Dendritic cell treated with granulocyte-macrophage colony-stimulating factor and Interleukin-4, amounts not matched to agents 40 ng/mL and 50 ng/mL, for 4 days (primary cell): ENCODE measurements around the gene MS4A2.
"Not testable (repeated sequence)": the region's sequence is repeated elsewhere in the genome, so short reads cannot be mapped to it uniquely, and the experiment has no call there.

Source experiments
- H3K27ac Mint-ChIP-seq: one replicate; pipeline ENCODE4 v1.8.0; 2022; ENCODE audit warnings: mild to moderate bottlenecking, mixed read lengths
- H3K27me3 Mint-ChIP-seq: one replicate; pipeline ENCODE4 v1.8.0; 2022; ENCODE audit warnings: mild to moderate bottlenecking, mixed read lengths
- H3K36me3 Mint-ChIP-seq: one replicate; pipeline ENCODE4 v1.8.0; 2022; ENCODE audit warnings: low read depth, mixed read lengths
- H3K4me1 Mint-ChIP-seq: one replicate; pipeline ENCODE4 v1.8.0; 2022; ENCODE audit warnings: low read depth, mixed read lengths
- H3K4me3 Mint-ChIP-seq: one replicate; pipeline ENCODE4 v1.8.0; 2022; ENCODE audit warnings: mild to moderate bottlenecking, moderate library complexity, mixed read lengths
- H3K9me3 Mint-ChIP-seq: one replicate; pipeline ENCODE4 v1.8.0; 2022; ENCODE audit warnings: mixed read lengths
- intact Hi-C: fragments of 100-400 bp; cut with micrococcal nuclease; formaldehyde crosslinking; loops from one replicate; pipeline ENCODE4 v1.15.0; 2022

Gene MS4A2

DNA sequence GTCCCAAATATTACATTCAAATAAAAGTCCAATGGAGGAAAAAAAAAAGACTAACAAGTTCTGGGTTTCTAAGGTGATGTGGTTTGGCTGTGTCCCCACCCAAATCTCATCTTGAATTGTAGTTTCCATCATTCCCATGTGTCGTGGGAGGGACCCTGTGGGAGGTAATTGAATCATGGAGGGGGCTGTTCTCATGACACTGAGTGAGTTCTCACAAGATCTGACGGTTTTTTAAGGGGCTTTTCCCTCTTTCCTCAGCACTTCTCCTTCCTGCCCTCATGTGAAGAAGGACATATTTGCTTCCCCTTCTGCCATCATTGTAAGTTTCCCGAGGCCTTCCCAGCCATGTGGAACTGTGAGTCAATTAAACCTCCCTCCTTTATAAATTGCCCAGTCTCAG lies 7.9 kb upstream of the MS4A2 start:
- peaks cover 33% of the 10 kb centered on the region for H3K9me3 Mint-ChIP-seq
- intact Hi-C loops: no loop called here
- H3K4me1 Mint-ChIP-seq: peaks cover 28% of the 10 kb centered on the region
- no peak overlapping the region for H3K4me3 Mint-ChIP-seq
- H3K27me3 Mint-ChIP-seq: no peaks in the 10 kb centered on the region
- no peaks in the 10 kb centered on the region for H3K36me3 Mint-ChIP-seq
- no peak overlapping the region for H3K27ac Mint-ChIP-seq

DNA sequence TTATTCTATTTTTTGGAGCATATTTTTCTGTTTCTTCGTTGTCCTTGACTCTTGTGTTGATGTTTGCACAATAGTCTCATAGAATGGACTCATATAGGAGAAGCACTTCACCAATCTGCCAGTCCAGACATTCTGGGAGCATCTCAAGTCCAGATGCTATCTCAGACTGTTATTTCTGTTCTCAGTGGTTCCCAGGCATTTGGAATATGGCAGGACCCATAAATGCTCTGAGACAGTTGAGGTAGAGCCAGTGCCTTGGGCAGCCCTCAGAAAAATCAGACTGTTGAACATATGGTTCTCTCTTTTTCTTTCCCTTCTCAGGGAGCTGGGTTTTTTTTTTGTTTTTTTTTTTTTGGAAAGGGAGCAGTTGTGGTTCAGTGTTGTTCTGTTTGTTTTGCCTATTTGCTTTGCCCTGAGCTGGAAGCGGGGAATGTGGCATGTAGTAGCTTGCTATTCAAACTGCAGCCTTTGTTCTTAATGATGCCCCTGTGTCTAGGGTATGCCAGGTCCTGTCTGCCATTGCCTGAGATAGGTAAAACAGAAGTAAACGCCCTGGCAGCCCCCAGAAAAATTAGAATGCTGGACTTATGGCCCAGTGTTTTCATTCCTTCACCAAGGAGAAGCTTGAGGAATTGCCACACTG lies 3.7 kb upstream of the MS4A2 start:
- no peak overlapping the region for H3K4me3 Mint-ChIP-seq
- no peaks in the 10 kb centered on the region for H3K36me3 Mint-ChIP-seq
- intact Hi-C loops: no loop called here
- H3K4me1 Mint-ChIP-seq: peaks cover 12% of the 10 kb centered on the region
- H3K27ac Mint-ChIP-seq: no peak overlapping the region
- peaks cover 14% of the 10 kb centered on the region for H3K9me3 Mint-ChIP-seq
- no peaks in the 10 kb centered on the region for H3K27me3 Mint-ChIP-seq

DNA sequence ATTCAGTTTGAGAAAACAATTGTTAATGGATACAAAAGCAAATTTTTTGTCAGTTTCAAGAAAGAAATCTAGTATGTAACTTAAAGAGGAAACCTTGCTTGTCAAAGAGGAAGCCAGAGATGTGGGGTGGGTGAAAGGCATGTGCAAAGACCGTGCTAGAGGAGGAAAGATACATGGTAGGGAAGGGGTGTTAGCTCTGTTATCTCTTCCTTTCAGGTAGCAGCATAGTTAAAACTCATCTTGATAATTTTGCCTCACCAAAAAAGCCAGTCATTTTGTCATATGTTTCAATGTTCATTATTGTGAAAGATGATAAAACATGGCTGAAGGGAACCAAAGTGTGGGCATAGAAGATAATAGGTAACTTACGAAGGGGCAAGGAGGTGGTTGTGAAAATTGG lies 2.6 kb upstream of the MS4A2 start:
- intact Hi-C loops: no loop called here
- no peaks in the 10 kb centered on the region for H3K36me3 Mint-ChIP-seq
- H3K9me3 Mint-ChIP-seq: peaks cover 2% of the 10 kb centered on the region
- H3K27me3 Mint-ChIP-seq: no peaks in the 10 kb centered on the region
- no peak overlapping the region for H3K4me3 Mint-ChIP-seq
- peaks cover 7% of the 10 kb centered on the region for H3K4me1 Mint-ChIP-seq
- H3K27ac Mint-ChIP-seq: no peak overlapping the region

DNA sequence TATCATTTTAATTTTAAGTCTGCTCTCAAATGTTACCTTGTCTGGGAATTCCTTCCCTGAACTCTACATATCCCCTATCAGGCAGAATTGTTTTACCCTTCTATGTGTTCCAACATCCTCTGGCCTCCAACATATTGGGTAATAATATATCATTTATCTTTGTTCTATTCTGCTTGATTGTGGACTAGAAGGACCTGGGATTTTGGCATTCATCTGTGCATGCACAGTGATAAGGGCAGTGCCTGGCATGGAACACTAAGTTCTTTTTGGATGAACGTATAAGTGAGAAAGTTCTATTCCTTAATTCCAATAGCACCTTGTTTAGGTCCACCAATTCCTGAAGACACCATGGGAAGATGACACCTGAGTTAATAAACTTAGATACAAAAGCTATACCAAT lies 1.2 kb upstream of the MS4A2 start:
- intact Hi-C loops: no loop called here
- peaks cover 7% of the 10 kb centered on the region for H3K4me1 Mint-ChIP-seq
- no peaks in the 10 kb centered on the region for H3K36me3 Mint-ChIP-seq
- no peaks in the 10 kb centered on the region for H3K9me3 Mint-ChIP-seq
- no peak overlapping the region for H3K27ac Mint-ChIP-seq
- no peak overlapping the region for H3K4me3 Mint-ChIP-seq
- H3K27me3 Mint-ChIP-seq: no peaks in the 10 kb centered on the region

DNA sequence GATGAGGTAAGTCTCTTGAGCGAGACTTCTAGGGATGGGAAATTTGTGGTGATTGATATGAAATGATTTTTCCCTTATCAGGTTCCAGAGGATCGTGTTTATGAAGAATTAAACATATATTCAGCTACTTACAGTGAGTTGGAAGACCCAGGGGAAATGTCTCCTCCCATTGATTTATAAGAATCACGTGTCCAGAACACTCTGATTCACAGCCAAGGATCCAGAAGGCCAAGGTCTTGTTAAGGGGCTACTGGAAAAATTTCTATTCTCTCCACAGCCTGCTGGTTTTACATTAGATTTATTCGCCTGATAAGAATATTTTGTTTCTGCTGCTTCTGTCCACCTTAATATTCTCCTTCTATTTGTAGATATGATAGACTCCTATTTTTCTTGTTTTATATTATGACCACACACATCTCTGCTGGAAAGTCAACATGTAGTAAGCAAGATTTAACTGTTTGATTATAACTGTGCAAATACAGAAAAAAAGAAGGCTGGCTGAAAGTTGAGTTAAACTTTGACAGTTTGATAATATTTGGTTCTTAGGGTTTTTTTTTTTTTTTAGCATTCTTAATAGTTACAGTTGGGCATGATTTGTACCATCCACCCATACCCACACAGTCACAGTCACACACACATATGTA lies 7.1 kb downstream of the MS4A2 start:
- no peaks in the 10 kb centered on the region for H3K4me1 Mint-ChIP-seq
- no peaks in the 10 kb centered on the region for H3K36me3 Mint-ChIP-seq
- no peak overlapping the region for H3K27ac Mint-ChIP-seq
- no peaks in the 10 kb centered on the region for H3K27me3 Mint-ChIP-seq
- intact Hi-C loops: no loop called here
- H3K9me3 Mint-ChIP-seq: no peaks in the 10 kb centered on the region
- H3K4me3 Mint-ChIP-seq: no peak overlapping the region

DNA sequence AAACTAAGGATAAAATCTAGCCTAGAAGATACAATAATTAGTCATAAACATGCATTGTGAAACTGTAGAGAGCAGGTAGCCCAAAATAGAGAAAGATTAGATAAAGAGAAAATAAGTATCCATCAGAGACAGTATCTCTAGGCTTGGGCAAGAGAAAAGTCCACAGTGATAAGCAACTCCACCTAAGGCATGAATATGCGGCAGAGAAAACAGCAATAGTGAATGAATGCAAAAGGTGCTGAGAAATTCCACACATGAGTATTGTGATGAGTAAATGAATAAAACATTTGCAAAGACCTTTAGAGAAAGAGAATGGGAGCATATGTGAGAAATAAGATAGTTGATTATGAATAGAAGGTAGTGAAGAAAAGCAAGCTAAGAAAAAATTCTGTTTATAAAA lies 8.7 kb downstream of the MS4A2 start:
- H3K27ac Mint-ChIP-seq: no peak overlapping the region
- H3K4me3 Mint-ChIP-seq: no peak overlapping the region
- no peaks in the 10 kb centered on the region for H3K27me3 Mint-ChIP-seq
- no peaks in the 10 kb centered on the region for H3K9me3 Mint-ChIP-seq
- H3K36me3 Mint-ChIP-seq: no peaks in the 10 kb centered on the region
- intact Hi-C loops: no loop called here
- peaks cover 8% of the 10 kb centered on the region for H3K4me1 Mint-ChIP-seq

DNA sequence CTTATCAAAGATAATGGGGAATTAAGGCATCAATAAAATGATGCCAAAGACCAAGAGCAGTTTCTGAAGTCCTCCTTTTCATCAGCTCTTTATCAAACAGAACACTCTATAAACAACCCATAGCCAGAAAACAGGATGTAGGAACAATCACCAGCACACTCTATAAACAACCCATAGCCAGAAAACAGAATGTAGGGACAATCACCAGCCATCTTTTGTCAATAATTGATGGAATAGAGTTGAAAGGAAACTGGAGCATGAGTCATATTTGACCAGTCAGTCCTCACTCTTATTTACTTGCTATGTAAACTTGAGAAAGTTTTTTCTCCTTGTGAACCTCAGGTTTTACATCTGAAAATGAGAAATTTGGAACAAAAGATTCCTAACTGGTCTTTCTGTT lies 10.0 kb downstream of the MS4A2 start:
- Mint-ChIP-seq H3K4me3 (no peak overlapping the region), H3K27ac (no peak overlapping the region), H3K4me1 (peaks cover 8% of the 10 kb centered on the region), H3K27me3 (no peaks in the 10 kb centered on the region), H3K9me3 (no peaks in the 10 kb centered on the region), H3K36me3 (no peaks in the 10 kb centered on the region)
- intact Hi-C loops: no loop called here

DNA sequence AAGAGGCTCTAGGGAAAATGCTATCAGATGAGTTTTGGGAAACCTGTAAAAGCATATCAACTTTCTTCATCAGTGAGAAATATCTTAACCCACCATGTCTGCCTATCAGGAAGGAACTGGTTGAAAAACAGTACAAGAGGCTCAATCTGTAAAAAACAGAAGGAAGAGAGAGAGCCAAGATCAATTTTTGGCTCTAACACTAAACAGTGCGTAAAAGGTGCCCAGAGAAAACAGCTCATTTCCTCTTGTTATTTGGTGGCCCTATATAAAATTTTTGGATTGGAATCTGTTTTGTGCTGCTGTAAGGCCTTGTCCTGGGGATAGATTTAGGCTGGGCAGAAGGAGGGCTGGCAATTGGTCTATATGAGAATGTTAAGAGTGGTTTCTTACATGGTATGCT lies 12.1 kb downstream of the MS4A2 start:
- intact Hi-C loops: no loop called here
- no peaks in the 10 kb centered on the region for H3K27me3 Mint-ChIP-seq
- no peaks in the 10 kb centered on the region for H3K36me3 Mint-ChIP-seq
- H3K4me3 Mint-ChIP-seq: no peak overlapping the region
- no peaks in the 10 kb centered on the region for H3K9me3 Mint-ChIP-seq
- H3K27ac Mint-ChIP-seq: no peak overlapping the region
- H3K4me1 Mint-ChIP-seq: peaks cover 8% of the 10 kb centered on the region

DNA sequence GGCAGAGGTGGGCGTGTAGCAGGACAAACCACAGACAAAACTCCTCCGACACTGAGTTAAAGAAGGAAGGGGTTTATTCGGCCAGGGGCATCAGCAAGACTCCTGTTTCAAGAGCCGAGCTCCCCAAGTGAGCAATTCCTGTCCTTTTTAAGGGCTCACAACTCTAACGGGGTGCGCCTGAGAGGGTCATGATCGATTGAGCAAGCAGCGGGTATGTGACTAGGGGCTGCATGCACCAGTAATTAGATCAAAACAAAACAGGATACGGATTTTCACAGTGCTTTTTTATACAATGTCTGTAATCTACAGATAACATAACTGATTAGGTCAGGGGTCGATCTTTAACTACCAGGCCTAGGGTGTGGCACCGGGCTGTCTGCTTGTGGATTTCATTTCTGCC lies 12.9 kb downstream of the MS4A2 start:
- H3K27me3 Mint-ChIP-seq, H3K4me1 Mint-ChIP-seq, intact Hi-C loops, H3K4me3 Mint-ChIP-seq, H3K9me3 Mint-ChIP-seq, H3K36me3 Mint-ChIP-seq, H3K27ac Mint-ChIP-seq: not testable (repeated sequence)

DNA sequence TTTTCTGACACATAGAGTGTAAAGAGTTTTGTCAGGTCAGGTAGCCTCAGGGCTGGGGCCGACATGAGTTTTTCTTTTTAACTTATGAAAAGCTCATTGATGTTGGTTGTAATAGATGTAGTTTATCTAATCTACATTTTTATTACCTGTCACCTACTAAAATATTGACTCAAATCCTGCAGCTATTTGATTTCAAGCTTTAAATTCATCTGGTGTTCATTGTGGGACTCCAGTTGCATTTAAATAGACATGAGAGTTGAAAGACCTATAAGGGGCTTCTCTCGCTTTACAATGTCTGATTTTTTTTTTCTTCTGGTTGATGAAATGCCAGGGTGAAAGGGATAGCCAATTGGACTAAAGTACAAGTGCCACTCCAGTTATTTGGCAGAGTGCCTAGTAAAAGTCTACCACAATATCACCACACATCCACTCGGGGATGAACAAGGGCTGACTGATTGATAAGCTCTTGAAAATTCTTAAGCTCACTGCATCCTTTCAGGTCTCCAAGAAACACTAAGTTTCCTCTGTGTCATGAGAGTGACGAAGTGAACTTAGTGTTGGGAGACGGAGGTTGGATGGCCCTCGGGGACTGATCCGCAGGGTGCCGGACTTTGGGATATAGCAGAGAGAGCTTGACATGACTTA lies 16.1 kb downstream of the MS4A2 start:
- H3K4me1 Mint-ChIP-seq: peaks cover 27% of the 10 kb centered on the region
- H3K27ac Mint-ChIP-seq, H3K4me3 Mint-ChIP-seq, intact Hi-C loops, H3K36me3 Mint-ChIP-seq, H3K27me3 Mint-ChIP-seq, H3K9me3 Mint-ChIP-seq: not testable (repeated sequence)

DNA sequence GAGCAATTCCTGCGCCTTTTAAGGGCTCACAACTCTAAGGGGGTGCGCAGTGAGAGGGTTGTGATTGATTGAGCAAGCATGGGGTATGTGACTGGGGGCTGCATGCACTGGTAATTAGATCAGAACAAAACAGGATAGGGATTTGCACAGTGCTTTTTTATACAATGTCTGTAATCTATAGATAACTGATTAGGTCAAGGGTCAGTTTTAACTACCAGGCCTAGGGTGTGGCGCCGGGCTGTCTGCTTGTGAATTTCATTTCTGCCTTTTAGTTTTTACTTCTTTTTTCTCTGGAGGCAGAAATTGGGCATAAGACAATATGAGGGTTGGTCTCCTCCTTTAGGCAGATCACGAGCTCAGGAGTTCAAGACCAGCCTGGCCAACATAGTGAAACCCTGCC lies 20.2 kb downstream of the MS4A2 start:
- intact Hi-C loops, H3K4me3 Mint-ChIP-seq, H3K27me3 Mint-ChIP-seq, H3K9me3 Mint-ChIP-seq, H3K36me3 Mint-ChIP-seq: not testable (repeated sequence)
- Mint-ChIP-seq H3K4me1 (peaks cover 19% of the 10 kb centered on the region), H3K27ac (peak overlapping the region; percentile 29)

DNA sequence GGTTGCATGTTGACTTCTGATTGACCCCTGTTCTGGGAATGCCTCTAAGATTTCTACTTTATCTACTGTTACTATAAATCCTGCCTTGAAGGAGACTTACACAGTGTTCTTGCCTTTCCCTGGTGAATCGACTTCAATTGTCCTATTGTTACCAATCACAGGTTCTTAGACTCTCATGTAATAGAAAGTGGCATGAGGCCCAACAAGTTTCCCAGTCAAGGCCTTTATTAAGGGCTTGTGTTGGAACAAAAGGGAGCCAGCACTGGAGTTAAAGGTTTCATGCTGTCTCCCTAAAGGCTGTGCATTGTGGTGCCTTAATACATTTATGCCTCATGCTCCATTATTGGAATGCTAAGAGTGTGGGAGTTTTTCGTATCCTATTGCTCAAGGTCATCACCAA lies 23.3 kb downstream of the MS4A2 start:
- H3K9me3 Mint-ChIP-seq: no peaks in the 10 kb centered on the region
- no peaks in the 10 kb centered on the region for H3K27me3 Mint-ChIP-seq
- intact Hi-C loops: no loop called here
- H3K4me1 Mint-ChIP-seq: peaks cover 25% of the 10 kb centered on the region
- H3K4me3 Mint-ChIP-seq: no peak overlapping the region
- H3K36me3 Mint-ChIP-seq: no peaks in the 10 kb centered on the region
- no peak overlapping the region for H3K27ac Mint-ChIP-seq

DNA sequence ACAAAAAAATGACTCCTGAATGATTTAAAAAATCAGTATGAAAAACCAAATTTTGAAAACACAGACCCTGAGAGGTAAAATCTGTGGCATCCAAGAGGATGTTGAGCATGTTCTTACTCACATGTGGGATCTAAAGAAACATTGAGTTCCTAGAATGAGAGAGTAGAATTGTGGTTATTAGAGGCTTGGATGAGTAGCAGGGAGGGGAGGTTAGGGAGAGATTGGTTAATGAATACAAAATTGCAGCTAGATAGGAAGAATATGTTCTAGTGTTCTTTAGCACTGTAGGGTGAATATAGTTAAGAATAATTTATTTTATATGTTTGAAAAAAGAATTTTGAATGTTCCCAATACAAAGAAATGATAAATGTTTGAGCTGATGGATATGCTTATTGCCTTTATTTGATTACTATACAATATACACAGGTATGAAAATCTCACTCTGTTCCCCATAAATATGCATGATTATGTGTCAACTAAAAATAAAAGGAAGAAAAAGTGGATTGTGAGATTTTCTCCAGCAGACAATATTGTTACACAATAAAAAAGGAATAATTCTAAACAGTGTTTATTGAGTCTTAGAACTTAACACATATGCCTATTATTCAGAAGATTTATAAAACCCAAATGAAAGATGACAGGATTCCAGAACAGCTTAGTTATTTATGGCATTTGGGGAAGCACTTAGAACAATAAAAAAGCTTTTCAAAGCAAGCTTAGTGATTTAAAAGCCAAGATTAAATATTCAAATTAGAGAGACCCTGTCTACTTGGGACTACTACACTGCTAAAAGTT lies 28.7 kb downstream of the MS4A2 start:
- Mint-ChIP-seq H3K4me1 (peaks cover 19% of the 10 kb centered on the region), H3K36me3 (no peaks in the 10 kb centered on the region), H3K9me3 (no peaks in the 10 kb centered on the region), H3K4me3 (no peak overlapping the region), H3K27me3 (no peaks in the 10 kb centered on the region), H3K27ac (no peak overlapping the region)
- intact Hi-C loops: loop anchor here (5.0 kb wide), 1 partner anchor 90 kb away; no protein-coding TSS in a partner anchor

DNA sequence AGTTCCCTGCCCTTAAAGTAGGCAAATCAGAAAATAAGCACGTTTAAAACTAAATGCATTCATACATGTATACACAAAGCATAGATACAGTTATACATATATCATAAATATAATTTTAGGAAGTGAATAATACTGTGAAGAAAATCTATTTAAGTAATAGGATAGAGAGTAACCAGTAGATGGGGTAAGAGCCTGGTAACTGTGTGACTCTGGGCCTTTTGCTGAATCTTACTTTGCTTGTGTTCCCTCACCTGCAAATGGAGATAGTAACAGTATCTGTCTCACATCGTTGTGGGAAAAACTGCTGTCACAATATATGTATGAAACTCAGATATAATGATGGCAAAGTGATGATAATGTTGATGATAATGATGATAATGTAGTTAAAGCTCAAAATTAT lies 29.9 kb downstream of the MS4A2 start:
- Mint-ChIP-seq H3K9me3 (no peaks in the 10 kb centered on the region), H3K36me3 (no peaks in the 10 kb centered on the region), H3K27me3 (no peaks in the 10 kb centered on the region), H3K27ac (no peak overlapping the region), H3K4me1 (peaks cover 19% of the 10 kb centered on the region), H3K4me3 (no peak overlapping the region)
- intact Hi-C loops: loop anchor here (5.0 kb wide), 1 partner anchor 89 kb away; no protein-coding TSS in a partner anchor
